ENCODE measurements around the gene NOL4L.

DNA sequence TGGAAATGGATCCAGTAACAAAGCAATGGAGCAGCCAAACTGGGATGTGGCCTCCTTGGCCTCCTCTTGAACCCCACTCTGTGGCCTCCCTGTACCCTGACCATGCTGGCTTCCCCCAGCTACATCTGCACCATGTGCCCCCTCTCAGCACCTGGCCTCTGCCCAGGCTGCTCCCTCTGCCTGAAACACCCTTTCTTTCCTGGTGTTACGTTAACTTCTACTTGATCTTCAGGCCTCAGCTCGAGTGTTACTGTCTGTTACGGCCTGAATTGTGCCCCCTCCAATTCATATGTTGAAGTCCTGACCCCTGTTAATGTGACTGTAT is 30.2 kb downstream of the NOL4L start:
- TF ChIP-seq KDM1A (IDR thresholded peaks at IDR 0.05; ENCODE audit: low read depth) = no peak
- TF ChIP-seq, protein P1, sequence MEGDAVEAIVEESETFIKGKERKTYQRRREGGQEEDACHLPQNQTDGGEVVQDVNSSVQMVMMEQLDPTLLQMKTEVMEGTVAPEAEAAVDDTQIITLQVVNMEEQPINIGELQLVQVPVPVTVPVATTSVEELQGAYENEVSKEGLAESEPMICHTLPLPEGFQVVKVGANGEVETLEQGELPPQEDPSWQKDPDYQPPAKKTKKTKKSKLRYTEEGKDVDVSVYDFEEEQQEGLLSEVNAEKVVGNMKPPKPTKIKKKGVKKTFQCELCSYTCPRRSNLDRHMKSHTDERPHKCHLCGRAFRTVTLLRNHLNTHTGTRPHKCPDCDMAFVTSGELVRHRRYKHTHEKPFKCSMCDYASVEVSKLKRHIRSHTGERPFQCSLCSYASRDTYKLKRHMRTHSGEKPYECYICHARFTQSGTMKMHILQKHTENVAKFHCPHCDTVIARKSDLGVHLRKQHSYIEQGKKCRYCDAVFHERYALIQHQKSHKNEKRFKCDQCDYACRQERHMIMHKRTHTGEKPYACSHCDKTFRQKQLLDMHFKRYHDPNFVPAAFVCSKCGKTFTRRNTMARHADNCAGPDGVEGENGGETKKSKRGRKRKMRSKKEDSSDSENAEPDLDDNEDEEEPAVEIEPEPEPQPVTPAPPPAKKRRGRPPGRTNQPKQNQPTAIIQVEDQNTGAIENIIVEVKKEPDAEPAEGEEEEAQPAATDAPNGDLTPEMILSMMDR (IDR thresholded peaks at IDR 0.05) = no peak
- no peak for TF ChIP-seq POLR2A (IDR thresholded peaks at IDR 0.05; ENCODE audit: low read length)
- TF ChIP-seq ZFP36 (IDR thresholded peaks at IDR 0.05; ENCODE audit: borderline replicate concordance, partially characterized antibody) = no peak
- no peak for TF ChIP-seq RCOR1 (IDR thresholded peaks at IDR 0.05; ENCODE audit: low read depth, low read length)
- no peak for TF ChIP-seq FOSL2 (IDR thresholded peaks at IDR 0.05)
- no peak for TF ChIP-seq FOSL2 (CRISPR knock-in tag; IDR thresholded peaks at IDR 0.05)
- no peak for TF ChIP-seq RAD21 (conservative IDR thresholded peaks at IDR 0.05 in 1 of 2, IDR thresholded peaks at IDR 0.05 in 1 of 2)
- no peak for TF ChIP-seq EP300 (IDR thresholded peaks at IDR 0.05)
- TF ChIP-seq, protein P2, sequence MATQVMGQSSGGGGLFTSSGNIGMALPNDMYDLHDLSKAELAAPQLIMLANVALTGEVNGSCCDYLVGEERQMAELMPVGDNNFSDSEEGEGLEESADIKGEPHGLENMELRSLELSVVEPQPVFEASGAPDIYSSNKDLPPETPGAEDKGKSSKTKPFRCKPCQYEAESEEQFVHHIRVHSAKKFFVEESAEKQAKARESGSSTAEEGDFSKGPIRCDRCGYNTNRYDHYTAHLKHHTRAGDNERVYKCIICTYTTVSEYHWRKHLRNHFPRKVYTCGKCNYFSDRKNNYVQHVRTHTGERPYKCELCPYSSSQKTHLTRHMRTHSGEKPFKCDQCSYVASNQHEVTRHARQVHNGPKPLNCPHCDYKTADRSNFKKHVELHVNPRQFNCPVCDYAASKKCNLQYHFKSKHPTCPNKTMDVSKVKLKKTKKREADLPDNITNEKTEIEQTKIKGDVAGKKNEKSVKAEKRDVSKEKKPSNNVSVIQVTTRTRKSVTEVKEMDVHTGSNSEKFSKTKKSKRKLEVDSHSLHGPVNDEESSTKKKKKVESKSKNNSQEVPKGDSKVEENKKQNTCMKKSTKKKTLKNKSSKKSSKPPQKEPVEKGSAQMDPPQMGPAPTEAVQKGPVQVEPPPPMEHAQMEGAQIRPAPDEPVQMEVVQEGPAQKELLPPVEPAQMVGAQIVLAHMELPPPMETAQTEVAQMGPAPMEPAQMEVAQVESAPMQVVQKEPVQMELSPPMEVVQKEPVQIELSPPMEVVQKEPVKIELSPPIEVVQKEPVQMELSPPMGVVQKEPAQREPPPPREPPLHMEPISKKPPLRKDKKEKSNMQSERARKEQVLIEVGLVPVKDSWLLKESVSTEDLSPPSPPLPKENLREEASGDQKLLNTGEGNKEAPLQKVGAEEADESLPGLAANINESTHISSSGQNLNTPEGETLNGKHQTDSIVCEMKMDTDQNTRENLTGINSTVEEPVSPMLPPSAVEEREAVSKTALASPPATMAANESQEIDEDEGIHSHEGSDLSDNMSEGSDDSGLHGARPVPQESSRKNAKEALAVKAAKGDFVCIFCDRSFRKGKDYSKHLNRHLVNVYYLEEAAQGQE (IDR thresholded peaks at IDR 0.05) = no peak
- no peak for TF ChIP-seq ESRRA (IDR thresholded peaks at IDR 0.05; ENCODE audit: borderline replicate concordance, low read length)
- no peak for TF ChIP-seq MAFK (IDR thresholded peaks at IDR 0.05; ENCODE audit: partially characterized antibody)
- no peak for TF ChIP-seq SMC3 (IDR thresholded peaks at IDR 0.05)
